ENCODE measurements around the gene DPY19L2.

GRCh38 chr12:63521706-63522105, 146.6 kb downstream of the DPY19L2 start:
- TF ChIP-seq POLR2A (IDR thresholded peaks at IDR 0.05) = no peak
- no peak for TF ChIP-seq CTCF (IDR thresholded peaks at IDR 0.05)

Measured in right lobe of liver (tissue), 4 donors.